HepG2 (cell line): ENCODE data around the gene IL17RC. TPM values are rescaled to one million over a fixed set of nuclear protein-coding genes. Genes with fewer than 3 reads are reported as not detected.
A peak's percentile ranks its signal among the peaks of the same experiment; 100 is the strongest.

Experiments used
- AHR ChIP-seq: IDR thresholded peaks from 2 replicates; pipeline ENCODE4 v1.6.1; 2018; ENCODE audit warnings: missing genetic modification reagents, missing compliant biosample characterization
- EP300 ChIP-seq, 3 experiments: sonication (generic) in 1 of 3; formaldehyde crosslinking in 1 of 3; IDR thresholded peaks; 2 replicates each; pipeline versions ENCODE4 v1.5.1 to v1.6.1; 2011 to 2020; ENCODE audit warnings: low read depth in 2 of 3, low read length in 2 of 3, borderline replicate concordance in 1 of 3, improper control_type of control experiment in 1 of 3, mild to moderate bottlenecking in 1 of 3, missing genetic modification reagents in 1 of 3, moderate library complexity in 1 of 3
- GABPB1 ChIP-seq: IDR thresholded peaks from 2 replicates; pipeline ENCODE4 v1.6.1; 2016; ENCODE audit warnings: mild to moderate bottlenecking, missing genetic modification reagents, moderate library complexity, missing compliant biosample characterization
- HIVEP1 ChIP-seq: sonication (generic); formaldehyde crosslinking; IDR thresholded peaks from 2 replicates; pipeline ENCODE4 v1.4.0; 2020; ENCODE audit warnings: mild to moderate bottlenecking, missing genetic modification reagents
- HNF1B ChIP-seq: sonication (generic); formaldehyde crosslinking; IDR thresholded peaks from 2 replicates; pipeline ENCODE4 v1.5.1; 2020; ENCODE audit warnings: mild to moderate bottlenecking, moderate library complexity, missing genetic modification reagents
- MEF2D ChIP-seq: sonication (generic); formaldehyde crosslinking; IDR thresholded peaks from 2 replicates; pipeline ENCODE4 v1.5.1; 2020; ENCODE audit warnings: mild to moderate bottlenecking, missing genetic modification reagents
- MEIS1 ChIP-seq: sonication (generic); formaldehyde crosslinking; IDR thresholded peaks from 2 replicates; pipeline ENCODE4 v1.9.0; 2021; ENCODE audit warnings: mild to moderate bottlenecking, missing genetic modification reagents, moderate library complexity, borderline replicate concordance
- PCBP2 ChIP-seq: fragments of 200-400 bp; formaldehyde crosslinking; optimal IDR thresholded peaks from 2 replicates; pipeline ENCODE3; 2018; ENCODE audit warnings: low read length, low read depth; ENCODE audit not compliant: poor library complexity, severe bottlenecking
- TCF7L2 ChIP-seq: IDR thresholded peaks from 2 replicates; pipeline ENCODE4 v1.6.1; 2011; ENCODE audit warnings: mild to moderate bottlenecking, low read depth, low read length, moderate library complexity
- ZNF12 ChIP-seq: sonication (generic); formaldehyde crosslinking; IDR thresholded peaks from 2 replicates; pipeline ENCODE4 v1.5.0; 2020; ENCODE audit warnings: missing genetic modification reagents
- ZNF160 ChIP-seq: sonication (generic); formaldehyde crosslinking; IDR thresholded peaks from 2 replicates; pipeline ENCODE4 v1.8.0; 2022; ENCODE audit warnings: mild to moderate bottlenecking, inconsistent platforms, missing genetic modification reagents
- ZNF264 ChIP-seq: sonication (generic); formaldehyde crosslinking; IDR thresholded peaks from 2 replicates; pipeline ENCODE4 v1.4.0; 2020; ENCODE audit warnings: missing genetic modification reagents
- ZNF331 ChIP-seq: sonication (generic); formaldehyde crosslinking; IDR thresholded peaks from 2 replicates; pipeline ENCODE4 v1.4.0; 2020; ENCODE audit warnings: missing genetic modification reagents
- ZNF83 ChIP-seq: sonication (generic); formaldehyde crosslinking; IDR thresholded peaks from 2 replicates; pipeline ENCODE4 v1.4.0; 2020; ENCODE audit warnings: missing genetic modification reagents, mild to moderate bottlenecking, borderline replicate concordance
- ZSCAN31 ChIP-seq: sonication (generic); formaldehyde crosslinking; IDR thresholded peaks from 2 replicates; pipeline ENCODE4 v1.5.0; 2020; ENCODE audit warnings: low read depth, mild to moderate bottlenecking, missing genetic modification reagents
- polyA plus RNA-seq, 8 experiments: library from polyadenylated mRNA; depleted of rRNA in 3 of 8; stranded (reverse) in 7 of 8; unstranded in 1 of 8; fragments of >200 nt; fragmentation: Illumina TruSeq in 4 of 8; extraction: Trizol in 4 of 8; gene quantifications; 2 replicates each; pipeline versions ENCODE4 v1.2.1 to v1.2.3, GENCODE V29; 2011 to 2016; ENCODE audit warnings: low read depth in 4 of 8, missing spikeins in 1 of 8, mixed read lengths in 1 of 8; ENCODE audit not compliant: insufficient read depth in 1 of 8
- total RNA-seq, 5 experiments: library from RNA; depleted of rRNA; stranded (reverse); fragments of >200 nt; fragmentation: Illumina TruSeq; extraction: Trizol; gene quantifications; 2 replicates each; pipeline ENCODE4 v1.2.3, GENCODE V29; 2016; ENCODE audit warnings: low read depth in 1 of 5
- TF ChIP-seq, protein P1 (sequence below): sonication (generic); formaldehyde crosslinking; IDR thresholded peaks from 2 replicates; pipeline ENCODE4 v1.4.0; 2020; ENCODE audit warnings: missing genetic modification reagents, borderline replicate concordance
- TF ChIP-seq, protein P2 (sequence below): IDR thresholded peaks from 2 replicates; pipeline ENCODE4 v1.6.1; 2018; ENCODE audit warnings: missing genetic modification reagents, mild to moderate bottlenecking, missing compliant biosample characterization
- TF ChIP-seq, protein P3 (sequence below): sonication (generic); formaldehyde crosslinking; IDR thresholded peaks from 2 replicates; pipeline ENCODE4 v1.5.0; 2020; ENCODE audit warnings: mild to moderate bottlenecking, missing genetic modification reagents

Gene IL17RC
- total and polyA plus RNA-seq, 2 of the 13 experiments (the other 11 are each of a cell fraction or from before 2014, with no cell fraction given): 20.7 to 24.0 TPM

GRCh38 chr3:9902372-9903237 is 14.3 kb upstream of the IL17RC start, which contains the start of gene IL17RE (continued):
- peak; percentile 45; the same call in 1 of the 2 replicates for TF ChIP-seq MEF2D (CRISPR knock-in tag)
- peak; percentile 44; the same call in 1 of the 2 replicates for TF ChIP-seq GABPB1 (CRISPR knock-in tag)
- peak; percentile 65; the same call in 1 of the 2 replicates for TF ChIP-seq ZNF12
- 0 out of 2 replicates have a peak, but pooled peaks have one; percentile 63 for TF ChIP-seq MEIS1
- TF ChIP-seq, protein P1, sequence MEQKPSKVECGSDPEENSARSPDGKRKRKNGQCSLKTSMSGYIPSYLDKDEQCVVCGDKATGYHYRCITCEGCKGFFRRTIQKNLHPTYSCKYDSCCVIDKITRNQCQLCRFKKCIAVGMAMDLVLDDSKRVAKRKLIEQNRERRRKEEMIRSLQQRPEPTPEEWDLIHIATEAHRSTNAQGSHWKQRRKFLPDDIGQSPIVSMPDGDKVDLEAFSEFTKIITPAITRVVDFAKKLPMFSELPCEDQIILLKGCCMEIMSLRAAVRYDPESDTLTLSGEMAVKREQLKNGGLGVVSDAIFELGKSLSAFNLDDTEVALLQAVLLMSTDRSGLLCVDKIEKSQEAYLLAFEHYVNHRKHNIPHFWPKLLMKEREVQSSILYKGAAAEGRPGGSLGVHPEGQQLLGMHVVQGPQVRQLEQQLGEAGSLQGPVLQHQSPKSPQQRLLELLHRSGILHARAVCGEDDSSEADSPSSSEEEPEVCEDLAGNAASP (CRISPR knock-in tag): peak; percentile 18; the same call in 1 of the 2 replicates
- TF ChIP-seq TCF7L2: no peak
- TF ChIP-seq ZNF160: 0 out of 2 replicates have a peak, but pooled peaks have one; percentile 5
- peak; percentile 26; the same call in 1 of the 2 replicates for TF ChIP-seq ZNF83 (CRISPR knock-in tag)
- peak; percentile 60; the same call in 1 of the 2 replicates for TF ChIP-seq HNF1B (CRISPR knock-in tag)
- no peak for TF ChIP-seq EP300 (IDR thresholded peaks at IDR 0.05; ENCODE audit: low read depth in 2 of 2, low read length in 2 of 2)
- TF ChIP-seq EP300 (CRISPR knock-in tag; IDR thresholded peaks at IDR 0.05; ENCODE audit: borderline replicate concordance): peak; percentile 6; the same call in 1 of the 2 replicates
- TF ChIP-seq ZNF331 (CRISPR knock-in tag): 0 out of 2 replicates have a peak, but pooled peaks have one; percentile 9
- TF ChIP-seq HIVEP1 (CRISPR knock-in tag): peak; percentile 32; the same call in 1 of the 2 replicates
- TF ChIP-seq, protein P2, sequence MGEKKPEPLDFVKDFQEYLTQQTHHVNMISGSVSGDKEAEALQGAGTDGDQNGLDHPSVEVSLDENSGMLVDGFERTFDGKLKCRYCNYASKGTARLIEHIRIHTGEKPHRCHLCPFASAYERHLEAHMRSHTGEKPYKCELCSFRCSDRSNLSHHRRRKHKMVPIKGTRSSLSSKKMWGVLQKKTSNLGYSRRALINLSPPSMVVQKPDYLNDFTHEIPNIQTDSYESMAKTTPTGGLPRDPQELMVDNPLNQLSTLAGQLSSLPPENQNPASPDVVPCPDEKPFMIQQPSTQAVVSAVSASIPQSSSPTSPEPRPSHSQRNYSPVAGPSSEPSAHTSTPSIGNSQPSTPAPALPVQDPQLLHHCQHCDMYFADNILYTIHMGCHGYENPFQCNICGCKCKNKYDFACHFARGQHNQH (CRISPR knock-in tag): peak; percentile 15; the same call in 1 of the 2 replicates
- no peak for TF ChIP-seq ZNF264
- TF ChIP-seq AHR (CRISPR knock-in tag): no peak; the same call in 1 of the 2 replicates
- TF ChIP-seq ZSCAN31 (CRISPR knock-in tag): peak; percentile 18; the same call in 1 of the 2 replicates
- TF ChIP-seq, protein P3, sequence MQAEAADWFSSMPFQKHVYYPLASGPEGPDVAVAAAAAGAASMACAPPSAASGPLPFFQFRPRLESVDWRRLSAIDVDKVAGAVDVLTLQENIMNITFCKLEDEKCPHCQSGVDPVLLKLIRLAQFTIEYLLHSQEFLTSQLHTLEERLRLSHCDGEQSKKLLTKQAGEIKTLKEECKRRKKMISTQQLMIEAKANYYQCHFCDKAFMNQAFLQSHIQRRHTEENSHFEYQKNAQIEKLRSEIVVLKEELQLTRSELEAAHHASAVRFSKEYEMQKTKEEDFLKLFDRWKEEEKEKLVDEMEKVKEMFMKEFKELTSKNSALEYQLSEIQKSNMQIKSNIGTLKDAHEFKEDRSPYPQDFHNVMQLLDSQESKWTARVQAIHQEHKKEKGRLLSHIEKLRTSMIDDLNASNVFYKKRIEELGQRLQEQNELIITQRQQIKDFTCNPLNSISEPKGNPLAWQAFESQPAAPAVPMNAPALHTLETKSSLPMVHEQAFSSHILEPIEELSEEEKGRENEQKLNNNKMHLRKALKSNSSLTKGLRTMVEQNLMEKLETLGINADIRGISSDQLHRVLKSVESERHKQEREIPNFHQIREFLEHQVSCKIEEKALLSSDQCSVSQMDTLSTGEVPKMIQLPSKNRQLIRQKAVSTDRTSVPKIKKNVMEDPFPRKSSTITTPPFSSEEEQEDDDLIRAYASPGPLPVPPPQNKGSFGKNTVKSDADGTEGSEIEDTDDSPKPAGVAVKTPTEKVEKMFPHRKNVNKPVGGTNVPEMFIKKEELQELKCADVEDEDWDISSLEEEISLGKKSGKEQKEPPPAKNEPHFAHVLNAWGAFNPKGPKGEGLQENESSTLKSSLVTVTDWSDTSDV: 0 out of 2 replicates have a peak, but pooled peaks have one; percentile 31
- TF ChIP-seq PCBP2: no peak
